Erythroblast (primary cell): ENCODE results near the gene ARFGAP3.

Experiments
- GATA1 ChIP-seq: IDR thresholded peaks from 2 replicates; pipeline ENCODE4 v1.6.1; 2011; ENCODE audit warnings: low read depth, mild to moderate bottlenecking, control low read depth, low read length, moderate library complexity
- POLR2A ChIP-seq: IDR thresholded peaks from 2 replicates; pipeline ENCODE4 v1.6.1; 2011; ENCODE audit warnings: mild to moderate bottlenecking, low read length

DNA sequence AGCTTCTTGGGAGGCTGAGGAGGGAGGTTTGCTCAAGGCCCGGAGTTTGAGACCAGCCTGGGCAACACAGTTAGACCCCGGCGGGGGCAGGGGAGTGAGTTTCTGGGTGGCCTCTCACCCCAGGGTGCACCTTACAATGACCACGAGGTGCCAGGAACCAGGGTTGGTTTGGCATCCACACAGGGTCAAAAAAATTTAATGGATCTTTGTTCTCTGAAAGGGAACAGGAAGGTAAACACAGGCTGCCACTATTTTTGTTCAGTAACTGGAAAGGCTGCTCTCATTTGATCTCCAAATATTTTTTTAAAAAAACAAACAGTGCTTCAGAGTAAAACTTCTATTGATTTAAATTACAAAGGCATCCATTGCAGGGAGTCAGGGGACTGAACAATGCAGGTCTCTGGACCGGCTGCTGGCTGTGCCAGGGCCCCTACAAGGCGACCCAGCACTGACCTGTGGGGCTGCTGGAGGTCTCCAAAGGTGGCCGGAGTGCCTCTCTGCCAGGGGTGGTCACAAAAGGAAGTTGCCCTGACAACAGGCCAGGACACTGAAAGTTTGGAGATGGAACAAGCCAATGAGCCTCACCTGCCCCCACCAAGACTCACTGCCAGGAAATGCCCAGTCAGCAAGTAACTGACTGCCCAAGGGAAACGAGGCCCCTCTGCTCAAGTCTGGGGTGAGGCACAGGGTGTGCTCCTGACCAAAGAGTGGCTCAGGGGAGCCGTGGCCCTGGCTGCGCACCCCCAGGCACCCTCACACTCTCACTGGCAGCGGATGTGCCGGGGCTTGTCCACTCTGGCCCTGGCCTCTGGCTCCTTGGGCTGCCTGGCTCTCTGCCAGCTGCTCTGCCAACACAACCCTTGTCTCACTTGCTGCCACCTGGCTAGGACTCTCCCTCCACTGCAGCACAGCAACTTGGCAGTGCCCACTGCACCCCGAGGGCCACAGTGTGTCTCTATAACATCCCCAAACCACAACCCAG lies 51.8 kb downstream of the ARFGAP3 start:
- TF ChIP-seq POLR2A (no peak), GATA1 (no peak)
